ENCODE data around the gene RASIP1.

Gene RASIP1

DNA sequence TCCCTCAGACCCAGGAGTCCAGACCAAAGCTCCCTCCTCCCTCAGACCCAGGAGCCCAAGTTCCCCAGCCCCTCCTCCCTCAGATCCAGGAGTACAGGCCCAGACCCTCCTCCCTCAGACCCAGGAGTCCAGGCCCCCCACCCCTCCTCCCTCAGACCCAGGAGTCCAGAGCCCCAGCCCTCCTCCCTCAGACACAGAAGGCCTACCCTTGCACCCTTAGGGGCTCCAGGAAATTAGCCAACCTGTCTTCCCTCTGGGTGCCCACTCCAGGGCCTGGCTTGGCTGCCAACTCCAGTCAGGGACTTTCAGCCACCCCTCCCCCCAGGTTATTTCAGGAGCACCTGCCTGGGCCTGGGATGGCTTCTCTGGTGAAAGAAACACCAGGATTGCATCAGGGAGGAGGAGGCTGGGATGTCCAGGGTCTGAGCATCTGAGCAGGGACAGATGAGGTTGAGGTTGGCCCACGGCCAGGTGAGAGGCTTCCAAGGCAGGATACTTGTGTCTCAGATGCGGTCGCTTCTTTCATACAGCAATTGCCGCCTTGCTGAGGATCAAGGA lies 14.8 kb upstream of the RASIP1 start, which contains the start of gene FGF21:
Gene FGF21, plus strand, starts transcription at position 441 of the 558 bp plus-strand sequence. CDS start 713 bp downstream, outside the sequence.
- no peak for DNase-seq

- DNase-seq: peak in 11 of 58 donors; percentile 5 to 42 (median 20)
Observed at GRCh38 chr19:48752496-48753365, 12.3 kb upstream of the RASIP1 start, which contains the start of gene FUT1. Gene FUT1 (minus strand): TSS chr19:48752641. CDS start chr19:48751281, 1,360 bp downstream.

DNA sequence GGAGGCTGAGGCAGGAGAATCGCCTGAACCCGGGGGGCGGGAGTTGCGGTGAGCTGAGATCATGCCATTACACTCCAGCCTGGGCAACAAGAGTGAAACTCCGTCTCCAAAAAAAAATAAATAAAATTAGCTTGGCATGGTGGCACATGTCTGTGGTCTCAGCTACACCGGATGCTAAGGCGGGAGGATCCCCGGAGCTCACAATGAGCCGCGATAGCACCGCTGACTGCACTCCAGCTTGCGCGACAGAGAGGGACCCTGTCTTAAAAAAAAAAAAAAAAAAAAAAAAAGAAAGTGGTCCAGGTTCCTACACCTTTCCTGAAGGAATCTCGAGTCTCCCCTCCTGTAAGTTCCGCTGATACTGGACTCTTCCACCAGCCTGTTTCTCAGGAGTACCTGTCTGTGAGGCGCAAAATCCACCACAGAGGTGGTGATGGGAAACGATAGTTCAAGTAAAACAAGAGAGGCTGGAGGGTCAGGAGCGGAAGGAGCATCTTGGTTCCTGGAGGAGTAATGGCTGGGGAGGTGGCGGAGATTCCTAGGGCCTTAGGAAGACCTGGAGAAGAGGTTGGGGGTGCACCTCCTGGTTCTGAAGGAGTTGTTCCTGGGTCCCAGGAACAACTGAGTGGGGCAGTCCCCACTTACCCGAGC lies 11.6 kb upstream of the RASIP1 start:
- no peak for DNase-seq

DNA sequence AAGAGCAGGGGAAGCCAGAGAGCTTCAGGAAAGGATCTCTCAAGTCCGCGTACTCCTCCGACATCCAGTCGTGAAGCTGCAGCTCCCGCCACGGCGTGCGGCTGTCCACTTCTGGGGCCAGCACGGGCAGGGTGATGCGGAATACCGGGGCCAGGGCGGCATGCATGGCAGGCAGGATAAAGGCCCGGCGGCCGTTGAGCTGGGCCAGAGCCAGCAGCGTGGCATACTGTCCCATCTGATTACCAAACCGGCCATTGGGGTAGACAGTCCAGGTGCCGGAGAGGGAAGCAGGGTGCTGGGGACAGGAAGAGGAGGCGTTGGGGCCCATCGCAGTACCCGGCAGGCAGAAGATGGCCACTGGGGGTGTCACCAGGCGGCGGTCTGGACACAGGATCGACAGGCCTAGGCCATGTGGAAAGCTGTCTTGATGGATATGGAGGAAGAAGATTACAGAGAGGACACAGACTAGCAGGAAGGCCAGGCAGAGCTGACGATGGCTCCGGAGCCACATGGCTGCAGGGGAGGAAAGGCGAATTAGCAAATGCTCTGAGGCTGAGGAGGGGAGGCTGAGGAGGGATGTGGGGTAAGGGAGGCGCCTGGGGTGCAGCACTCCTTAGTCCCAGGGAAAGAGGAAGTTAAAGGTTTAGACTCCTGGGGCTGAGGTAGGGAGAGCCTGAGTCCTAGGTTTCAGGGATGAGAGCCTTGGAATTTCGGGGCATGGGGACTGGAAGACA lies 10.5 kb upstream of the RASIP1 start:
- no peak for DNase-seq

DNA sequence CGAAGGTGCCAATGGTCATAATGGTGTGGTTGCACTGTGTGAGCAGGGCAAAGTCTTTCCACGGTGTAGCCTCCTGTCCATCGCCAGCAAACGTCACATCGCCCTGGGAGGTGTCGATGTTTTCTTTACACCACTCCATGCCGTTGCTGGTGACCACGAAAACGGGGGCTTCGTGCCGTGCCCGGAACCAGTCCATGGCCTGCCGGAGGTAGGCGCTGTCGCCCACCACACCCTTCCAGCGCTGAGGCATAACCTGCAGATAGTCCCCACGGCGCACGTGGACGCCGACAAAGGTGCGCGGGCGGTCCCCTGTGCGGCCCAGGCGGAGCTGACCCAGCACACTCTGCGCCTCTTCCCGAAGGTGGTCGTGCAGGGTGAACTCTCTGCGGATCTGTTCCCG lies 9.9 kb upstream of the RASIP1 start:
- no peak for DNase-seq

- no peak for DNase-seq
Observed at GRCh38 chr19:48749571-48750198, 9.3 kb upstream of the RASIP1 start.

DNA sequence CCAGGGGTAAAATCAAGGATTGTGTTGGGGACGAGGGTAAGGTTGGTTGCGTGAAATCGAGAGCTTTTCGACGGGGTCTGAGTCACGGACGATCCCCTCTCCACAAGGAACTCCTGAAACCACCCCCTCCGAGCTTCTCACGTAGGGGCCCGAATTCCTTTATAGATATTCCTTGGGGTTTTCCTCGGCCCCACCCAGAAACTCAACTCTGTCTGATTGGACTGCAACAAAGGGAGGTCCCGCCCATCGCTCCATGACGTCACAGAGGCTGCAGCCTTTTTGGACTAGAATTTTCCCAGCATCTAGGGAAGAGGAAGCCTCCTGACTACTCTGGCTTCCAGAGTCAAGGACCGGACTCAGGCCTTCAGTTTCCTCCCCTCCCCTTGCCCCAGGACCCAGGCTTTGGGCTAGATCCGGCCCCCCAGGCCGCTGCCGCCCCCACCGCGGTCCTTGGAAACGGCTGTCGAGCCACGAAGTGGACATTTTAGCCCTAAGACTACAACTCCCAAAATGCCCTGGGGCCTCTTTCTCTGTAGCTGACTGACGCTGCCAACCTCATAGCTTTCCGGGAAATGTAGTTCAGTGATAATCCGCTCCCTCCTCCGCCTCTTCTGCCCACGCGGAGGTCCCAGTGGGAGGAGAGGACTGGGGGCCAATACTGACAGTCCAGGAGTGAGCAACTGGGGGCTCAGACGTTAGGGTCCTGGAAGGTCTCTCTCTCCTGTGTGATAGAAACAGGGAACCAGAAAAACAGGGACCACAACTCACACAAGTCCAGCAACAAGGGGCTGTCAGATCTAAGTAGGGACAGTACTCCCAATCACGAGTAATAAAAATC lies 6.5 kb upstream of the RASIP1 start, which contains the start of gene IZUMO1:
Gene IZUMO1, minus strand, starts transcription at position 172 of the 838 bp plus-strand sequence. CDS start 1,050 bp downstream, outside the sequence.
- peak in 56 of 58 donors; percentile 24 to 86 (median 70) for DNase-seq

DNA sequence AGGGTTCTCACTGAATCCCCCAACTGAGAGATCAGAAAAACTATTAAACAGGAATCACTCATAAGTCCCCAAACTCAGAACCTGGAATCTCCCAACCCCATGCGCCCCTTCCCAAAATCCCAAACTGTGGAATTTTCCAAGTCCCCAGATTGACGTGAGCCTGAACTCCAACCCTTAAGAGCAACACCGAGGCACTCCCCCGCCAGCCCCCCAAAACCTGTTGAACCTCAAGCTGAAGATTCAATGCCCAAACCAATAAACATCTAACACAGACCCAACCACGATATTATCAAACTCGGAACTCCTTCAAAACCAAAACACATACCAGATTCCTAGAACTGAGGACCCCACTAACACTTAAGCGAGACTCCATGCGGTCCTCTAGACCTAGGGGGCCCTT lies 5.7 kb upstream of the RASIP1 start:
- DNase-seq: no peak

GRCh38 chr19:48745208-48745995 lies 5.0 kb upstream of the RASIP1 start:
- DNase-seq: peak in 49 of 58 donors; percentile 5 to 75 (median 39)

GRCh38 chr19:48742096-48742495 lies 1.7 kb upstream of the RASIP1 start:
- no peak for DNase-seq

GRCh38 chr19:48741129-48741999 lies 954 bp upstream of the RASIP1 start:
- DNase-seq: peak in 2 of 58 donors; percentile 13 to 33

DNA sequence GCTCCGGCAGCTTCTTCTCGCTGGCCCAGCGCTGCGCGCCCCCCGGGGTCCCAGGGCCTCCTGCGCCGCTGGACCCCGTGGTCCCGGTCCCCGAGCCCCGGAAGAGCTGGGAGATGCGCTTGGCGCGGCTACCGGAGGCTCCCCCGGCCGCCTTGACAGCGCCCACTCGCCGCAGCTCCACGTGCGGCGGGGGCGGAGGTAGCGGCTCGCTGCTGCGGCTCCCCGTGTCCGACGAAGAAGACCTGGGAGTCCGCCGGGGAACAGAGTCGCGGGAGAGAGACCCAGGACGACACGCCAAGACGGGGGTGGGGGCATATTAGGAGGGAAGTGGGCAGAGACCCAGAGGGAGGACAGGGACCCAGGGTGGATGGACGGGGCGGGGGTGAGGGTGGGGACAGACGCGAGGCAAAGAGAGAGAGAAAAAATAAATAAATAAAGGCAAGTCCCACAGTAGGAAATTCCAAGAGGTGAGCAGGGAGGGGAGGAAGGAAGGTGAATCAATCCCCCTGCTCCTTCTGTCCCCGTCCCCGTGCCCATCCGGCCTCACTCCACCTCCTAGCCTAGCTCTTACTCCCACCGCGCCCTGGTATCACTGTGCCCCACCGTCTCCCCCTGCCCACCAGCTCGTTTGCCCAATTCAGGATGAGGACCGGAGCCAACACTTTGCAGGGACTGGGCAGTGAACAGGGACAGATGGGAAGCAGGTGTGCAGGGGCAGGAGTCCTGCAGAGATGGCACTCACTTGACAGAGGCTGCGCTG lies 826 bp downstream of the RASIP1 start:
- peak in 2 of 58 donors; percentile 5 to 40 for DNase-seq

DNA sequence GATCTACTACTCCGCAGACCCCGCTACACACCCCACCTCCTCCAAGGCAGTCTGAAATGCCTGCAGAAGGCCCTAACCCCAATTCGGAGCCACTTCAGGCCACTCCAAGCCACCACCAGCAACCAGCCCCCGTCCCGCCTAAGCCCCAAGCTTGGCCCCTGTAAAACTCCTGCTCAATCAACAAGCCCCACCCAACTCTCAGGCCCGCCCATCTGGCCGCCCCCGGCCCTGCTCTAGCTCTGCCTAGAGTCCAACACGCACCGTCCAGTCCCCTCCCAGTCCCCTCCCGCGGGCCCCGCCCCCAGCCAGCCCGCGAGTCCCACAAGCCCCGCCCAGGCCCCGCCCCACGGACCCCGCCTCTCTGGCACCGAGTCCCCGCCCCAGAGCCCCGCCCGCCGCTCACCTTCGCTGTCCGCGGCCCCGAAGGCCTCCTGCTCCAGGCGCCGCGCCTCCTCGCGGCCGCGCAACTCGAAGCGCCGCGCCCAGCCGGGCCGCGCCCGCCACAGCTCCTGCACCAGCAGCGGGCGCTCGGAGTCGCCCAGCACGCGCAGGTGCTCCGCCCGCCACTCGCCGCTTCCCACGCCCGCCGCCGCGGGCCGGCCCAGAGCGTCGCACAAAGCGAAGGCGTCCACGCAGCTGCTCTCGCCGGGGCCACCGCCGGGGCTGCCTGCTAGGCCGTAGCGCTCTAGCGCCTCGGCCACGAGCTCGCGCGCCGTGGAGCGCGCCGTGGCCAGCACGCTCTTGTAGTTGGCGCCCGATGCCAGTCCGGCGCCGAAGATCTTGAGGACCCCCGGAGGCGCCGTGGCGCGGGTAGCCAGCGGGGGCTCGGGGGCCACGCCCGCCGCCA lies 1.6 kb downstream of the RASIP1 start:
- peak in 56 of 58 donors; percentile 16 to 90 (median 75) for DNase-seq

DNA sequence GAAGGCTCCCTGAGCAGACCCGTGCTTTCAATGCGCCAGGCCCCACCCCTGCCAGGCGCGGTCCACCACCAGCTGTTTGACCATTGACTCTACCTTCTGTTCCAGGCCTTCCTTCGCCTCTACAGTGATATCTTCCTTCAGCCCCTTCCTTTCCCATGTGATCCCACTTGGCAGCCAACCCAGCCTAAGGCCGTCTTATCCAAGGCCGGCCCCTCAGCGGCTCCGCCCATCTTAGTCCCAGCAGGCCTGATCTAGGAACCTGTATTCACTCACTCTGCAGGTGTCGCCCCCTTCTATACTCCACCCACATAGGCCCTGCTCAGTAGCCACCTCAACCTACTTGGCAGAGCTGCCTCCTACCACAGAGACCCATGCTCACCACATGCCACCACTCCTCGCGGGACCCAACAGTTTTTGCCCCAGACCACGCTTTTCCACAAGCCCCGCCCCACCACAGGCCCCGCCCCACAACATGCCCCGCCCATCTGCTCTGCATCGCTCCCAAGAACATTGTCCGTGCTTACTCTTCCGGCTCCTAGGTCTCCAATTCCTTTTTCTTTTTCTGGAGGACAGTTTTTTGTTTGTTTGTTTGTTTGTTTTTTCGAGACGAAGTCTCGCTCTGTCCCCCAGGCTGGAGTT lies 2.9 kb downstream of the RASIP1 start:
- no peak for DNase-seq

- DNase-seq: no peak
Observed at GRCh38 chr19:48735031-48735615, 5.3 kb downstream of the RASIP1 start.
